Hematopoietic multipotent progenitor cell treated with erythropoietin and hydrocortisone succinate and interleukin-3 and kit ligand, for 15 days (in vitro differentiated cells): ENCODE results near the gene ZNRD2.

Experiments
- DNase-seq: peaks from one replicate; pipeline ENCODE4 v3.0.0-alpha.2; 2015; ENCODE audit warnings: low spot score

The ZNRD2 gene

GRCh38 chr11:65610404-65610803 lies 40.1 kb downstream of the ZNRD2 start:
- no peak for DNase-seq

GRCh38 chr11:65611028-65611757 lies 40.9 kb downstream of the ZNRD2 start:
- DNase-seq = no peak

GRCh38 chr11:65611758-65612603 lies 41.7 kb downstream of the ZNRD2 start:
- no peak for DNase-seq

- DNase-seq = no peak
Observed at GRCh38 chr11:65612691-65613090, 42.4 kb downstream of the ZNRD2 start.

- DNase-seq = no peak
Observed at GRCh38 chr11:65613091-65613928, 43.0 kb downstream of the ZNRD2 start.

GRCh38 chr11:65615229-65615949 lies 45.1 kb downstream of the ZNRD2 start, which contains the start of gene PCNX3:
Gene PCNX3, plus strand, starts transcription at chr11:65615776. Its CDS starts 536 bp downstream, at chr11:65616312.
- DNase-seq = peak; percentile 100

- no peak for DNase-seq
Observed at GRCh38 chr11:65615950-65616574, 45.8 kb downstream of the ZNRD2 start.

- no peak for DNase-seq
Observed at GRCh38 chr11:65616575-65617001, 46.3 kb downstream of the ZNRD2 start.

- DNase-seq = no peak
Observed at GRCh38 chr11:65617136-65617850, 47.0 kb downstream of the ZNRD2 start.

GRCh38 chr11:65617990-65618751 lies 47.9 kb downstream of the ZNRD2 start:
- DNase-seq = no peak

GRCh38 chr11:65618763-65619162 lies 48.5 kb downstream of the ZNRD2 start:
- DNase-seq = no peak

- DNase-seq = no peak
Observed at GRCh38 chr11:65619281-65619928, 49.1 kb downstream of the ZNRD2 start.

GRCh38 chr11:65620666-65621065 lies 50.4 kb downstream of the ZNRD2 start:
- DNase-seq = no peak

- no peak for DNase-seq
Observed at GRCh38 chr11:65621460-65621859, 51.2 kb downstream of the ZNRD2 start.
